Nephron progenitor cell (in vitro differentiated cells): ENCODE data around the gene EIF4G1.

Experiments
- DNase-seq: peaks from one replicate; pipeline ENCODE4 v3.0.0; 2021
- H3K27ac Mint-ChIP-seq: 2 replicates; pipeline ENCODE4 v1.8.0; 2021; ENCODE audit warnings: mild to moderate bottlenecking, moderate library complexity, mixed read lengths
- H3K27me3 Mint-ChIP-seq: 2 replicates; pipeline ENCODE4 v1.8.0; 2021; ENCODE audit warnings: mild to moderate bottlenecking, low read depth, mixed read lengths; ENCODE audit not compliant: poor library complexity
- H3K36me3 Mint-ChIP-seq: 2 replicates; pipeline ENCODE4 v1.8.0; 2021; ENCODE audit warnings: low read depth, mixed read lengths
- H3K4me1 Mint-ChIP-seq: 2 replicates; pipeline ENCODE4 v1.8.0; 2021; ENCODE audit warnings: mixed read lengths
- H3K4me3 Mint-ChIP-seq: 2 replicates; pipeline ENCODE4 v1.8.0; 2021; ENCODE audit warnings: mild to moderate bottlenecking, moderate library complexity, mixed read lengths
- H3K9me3 Mint-ChIP-seq: 2 replicates; pipeline ENCODE4 v1.8.0; 2021; ENCODE audit warnings: mild to moderate bottlenecking, moderate library complexity, mixed read lengths
- CTCF ChIP-seq: fragments of 200-600 bp; sonication (generic); IDR thresholded peaks from 2 replicates; pipeline ENCODE4 v1.5.0; 2021; ENCODE audit warnings: antibody characterized with exemption

Gene EIF4G1

GRCh38 chr3:184358921-184359350 is 44.5 kb downstream of the EIF4G1 start:
- no peak for DNase-seq
- H3K27me3 Mint-ChIP-seq = peaks cover 8% of the 10 kb centered on the region
- TF ChIP-seq CTCF = no peak
- H3K27ac Mint-ChIP-seq = no peak overlapping the region
- peaks cover 43% of the 10 kb centered on the region for H3K4me1 Mint-ChIP-seq
- no peaks in the 10 kb centered on the region for H3K9me3 Mint-ChIP-seq
- peak overlapping the region; percentile 69 for H3K4me3 Mint-ChIP-seq
- peaks cover 14% of the 10 kb centered on the region for H3K36me3 Mint-ChIP-seq

- Mint-ChIP-seq H3K27ac (no peak overlapping the region), H3K4me1 (peaks cover 48% of the 10 kb centered on the region), H3K4me3 (peak overlapping the region; percentile 88), H3K36me3 (peaks cover 17% of the 10 kb centered on the region), H3K9me3 (no peaks in the 10 kb centered on the region), H3K27me3 (peaks cover 8% of the 10 kb centered on the region)
- no peak for DNase-seq
- no peak for TF ChIP-seq CTCF
Measured at GRCh38 chr3:184359610-184360009, 45.2 kb downstream of the EIF4G1 start.

GRCh38 chr3:184360070-184360928 is 45.9 kb downstream of the EIF4G1 start:
- no peak for TF ChIP-seq CTCF
- H3K27ac Mint-ChIP-seq = no peak overlapping the region
- H3K4me3 Mint-ChIP-seq = peak overlapping the region; percentile 88
- DNase-seq = no peak
- H3K27me3 Mint-ChIP-seq = peaks cover 8% of the 10 kb centered on the region
- no peaks in the 10 kb centered on the region for H3K9me3 Mint-ChIP-seq
- H3K4me1 Mint-ChIP-seq = peaks cover 51% of the 10 kb centered on the region
- H3K36me3 Mint-ChIP-seq = peaks cover 20% of the 10 kb centered on the region

- no peak for TF ChIP-seq CTCF
- Mint-ChIP-seq H3K27ac (no peak overlapping the region), H3K4me1 (peaks cover 45% of the 10 kb centered on the region), H3K4me3 (peak overlapping the region; percentile 88), H3K36me3 (peaks cover 20% of the 10 kb centered on the region), H3K27me3 (peaks cover 8% of the 10 kb centered on the region), H3K9me3 (no peaks in the 10 kb centered on the region)
- no peak for DNase-seq
Measured at GRCh38 chr3:184360929-184361531, 46.6 kb downstream of the EIF4G1 start.

GRCh38 chr3:184361532-184361931 is 47.1 kb downstream of the EIF4G1 start, which contains the start of the genes CLCN2 and POLR2H:
CLCN2 (minus strand) TSS chr3:184361605; CDS start chr3:184361479, 126 bp downstream.
POLR2H (plus strand) TSS chr3:184361710; CDS start chr3:184363493, 1,783 bp downstream.
- peaks cover 46% of the 10 kb centered on the region for H3K4me1 Mint-ChIP-seq
- H3K27me3 Mint-ChIP-seq = peaks cover 8% of the 10 kb centered on the region
- peak within 1 kb of the TSS; percentile 99 for H3K27ac Mint-ChIP-seq
- H3K4me3 Mint-ChIP-seq = peak within 1 kb of the TSS; percentile 91
- H3K36me3 Mint-ChIP-seq = peaks cover 25% of the 10 kb centered on the region
- no peak for TF ChIP-seq CTCF
- DNase-seq = peak; percentile 81
- no peaks in the 10 kb centered on the region for H3K9me3 Mint-ChIP-seq
